COLO829 (cell line): ENCODE data around the gene BIN1.

Source experiments
- DNase-seq: peaks from one replicate; pipeline ENCODE4 v3.0.0; 2012; ENCODE audit warnings: low spot score

BIN1 gene

DNA sequence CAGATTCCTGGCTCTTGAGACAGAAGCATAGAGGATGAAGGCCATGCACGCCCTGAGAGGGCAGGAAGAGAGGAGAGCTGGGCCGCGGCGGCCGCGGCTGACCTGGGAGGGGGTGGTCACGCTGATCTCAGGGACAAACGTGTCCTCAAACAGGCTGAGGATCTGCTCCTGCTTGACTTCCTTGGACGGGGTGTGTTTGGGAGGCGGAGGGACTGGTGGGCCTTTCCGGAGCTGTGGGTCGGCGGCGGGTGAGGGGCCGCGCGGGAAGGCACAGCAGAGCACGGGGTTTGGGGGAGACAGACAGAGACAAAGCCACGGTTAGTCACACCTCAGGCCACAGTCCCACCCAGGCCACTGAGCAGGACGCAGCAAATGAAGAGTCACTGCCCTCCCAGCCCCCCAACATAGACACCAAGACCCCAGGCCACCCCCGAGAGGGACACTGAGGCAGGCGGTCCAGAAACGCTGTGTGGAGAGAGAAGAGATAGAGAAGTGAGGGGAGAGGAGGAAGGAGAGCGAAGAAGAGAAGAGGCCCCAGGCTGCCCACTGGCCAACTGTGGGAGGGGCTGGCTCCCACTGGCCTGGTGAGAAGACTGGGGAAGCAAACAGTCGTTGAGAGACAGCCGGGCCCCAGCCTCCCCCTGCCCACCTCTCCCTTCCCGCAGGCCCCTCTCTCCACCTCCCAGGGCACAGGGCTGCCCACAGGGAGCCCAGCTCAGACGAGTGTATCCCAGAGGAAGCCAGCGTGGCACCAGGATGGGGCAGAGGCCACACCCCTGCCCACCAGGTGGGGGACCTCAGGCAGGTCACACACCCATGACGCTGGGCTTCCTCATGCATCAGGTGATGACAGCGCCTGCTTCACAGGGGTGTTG, 49.3 kb downstream of the BIN1 start:
- DNase-seq = no peak

DNA sequence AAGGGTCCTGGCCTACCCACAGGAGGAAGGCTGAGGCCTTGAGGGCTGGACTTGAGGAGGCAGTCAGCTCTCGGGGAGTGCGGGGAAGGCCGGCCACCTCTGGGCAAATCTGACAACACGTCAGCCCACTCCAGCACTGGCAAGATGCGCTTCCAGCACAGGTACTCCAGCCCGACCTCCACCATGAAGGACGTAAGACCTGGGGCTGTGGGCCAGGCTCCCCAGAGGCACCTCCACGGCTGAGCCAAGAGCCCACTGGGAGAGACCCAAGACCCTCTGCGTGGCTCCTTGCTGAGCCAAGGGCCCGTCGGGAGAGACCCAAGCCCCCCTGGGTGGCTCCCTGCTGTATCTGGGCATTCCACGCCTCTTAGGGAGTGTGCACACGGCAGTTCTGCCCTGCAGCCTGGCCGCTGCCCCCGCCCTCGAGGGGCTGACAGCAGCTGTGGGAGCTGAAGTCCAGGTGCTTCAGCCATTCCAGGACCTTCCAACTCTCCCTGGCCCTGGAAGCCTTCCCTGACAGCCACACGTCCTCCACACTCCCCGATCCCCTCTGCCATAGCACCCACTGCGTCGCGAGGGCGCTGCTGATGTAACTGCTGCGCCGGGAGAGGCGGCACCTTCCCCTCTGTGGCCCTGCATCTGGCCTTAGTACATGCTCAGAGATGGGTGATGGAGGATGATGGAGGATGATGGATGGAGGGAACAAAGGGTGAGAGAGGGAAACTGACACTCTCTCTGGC, 50.2 kb downstream of the BIN1 start:
- DNase-seq = no peak

- DNase-seq = no peak
Observed at GRCh38 chr2:127056086-127056485, 50.9 kb downstream of the BIN1 start.

- no peak for DNase-seq
Observed at GRCh38 chr2:127055786-127056076, 51.2 kb downstream of the BIN1 start.

GRCh38 chr2:127054996-127055785, 51.8 kb downstream of the BIN1 start:
- no peak for DNase-seq

GRCh38 chr2:127054604-127054930, 52.4 kb downstream of the BIN1 start:
- no peak for DNase-seq

GRCh38 chr2:127053731-127054603, 53.0 kb downstream of the BIN1 start:
- DNase-seq = no peak

DNA sequence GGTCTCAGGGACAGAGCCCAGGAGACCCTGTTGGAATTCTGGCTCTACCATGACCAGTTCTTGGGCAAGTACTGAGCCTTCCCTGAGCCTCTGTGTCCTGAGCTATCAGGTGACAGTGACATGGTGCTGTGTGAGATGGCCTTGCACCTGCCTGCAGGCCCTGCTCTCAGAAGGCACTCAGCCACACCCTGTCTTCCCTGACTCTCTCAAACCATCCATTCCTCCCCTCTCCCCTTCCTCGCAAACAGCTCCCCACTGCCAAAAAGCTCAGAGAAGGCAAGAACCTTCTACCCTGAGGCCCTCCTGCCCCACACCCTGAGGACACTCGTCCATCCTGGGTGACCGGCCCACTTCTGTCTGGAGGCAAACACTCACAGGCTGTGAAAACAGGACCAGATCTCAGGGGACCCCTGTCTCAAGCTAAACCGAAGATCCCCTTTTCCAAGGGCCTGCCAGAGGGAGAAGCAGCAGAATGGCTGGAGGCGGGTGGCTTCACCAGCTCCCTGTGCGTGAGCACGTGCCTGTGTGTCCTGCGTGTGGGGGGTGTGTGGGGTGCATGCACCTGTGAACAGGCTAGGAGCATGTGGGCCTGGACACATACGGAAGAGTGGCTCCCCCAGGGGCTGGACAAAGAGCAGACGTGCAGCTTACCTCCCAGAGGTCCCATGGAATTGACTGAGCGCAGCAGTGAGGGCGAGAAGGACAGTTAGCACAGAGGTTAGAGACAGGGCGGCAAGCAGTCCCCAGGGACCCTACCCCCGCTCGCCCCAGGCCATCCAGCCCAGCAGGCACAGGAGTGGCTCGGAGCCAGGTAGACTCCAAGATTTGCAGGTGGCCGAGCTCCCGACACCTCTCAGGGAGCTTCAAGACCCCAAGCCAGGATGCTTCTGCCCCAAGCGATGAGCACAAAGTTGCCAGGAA, 53.9 kb downstream of the BIN1 start:
- DNase-seq = no peak

- DNase-seq = no peak
Observed at GRCh38 chr2:127052057-127052770, 54.7 kb downstream of the BIN1 start.

GRCh38 chr2:127051116-127052056, 55.6 kb downstream of the BIN1 start:
- DNase-seq = no peak

DNA sequence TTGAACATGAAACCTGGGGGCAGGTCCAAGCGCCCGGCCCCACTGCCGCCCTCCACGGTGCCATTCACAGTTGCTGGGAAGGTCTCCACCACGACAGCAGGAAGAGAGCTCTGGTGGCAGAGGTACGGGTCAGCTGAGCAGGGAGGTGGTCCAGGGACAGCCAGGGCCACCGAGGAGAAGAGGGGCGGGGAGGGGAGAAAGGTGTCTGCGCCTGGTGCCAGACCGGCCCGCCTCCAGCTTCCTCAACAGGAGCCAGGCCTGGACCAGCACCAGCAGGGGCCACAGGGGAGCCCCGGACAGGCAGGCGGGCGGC, 56.2 kb downstream of the BIN1 start:
- DNase-seq = no peak

DNA sequence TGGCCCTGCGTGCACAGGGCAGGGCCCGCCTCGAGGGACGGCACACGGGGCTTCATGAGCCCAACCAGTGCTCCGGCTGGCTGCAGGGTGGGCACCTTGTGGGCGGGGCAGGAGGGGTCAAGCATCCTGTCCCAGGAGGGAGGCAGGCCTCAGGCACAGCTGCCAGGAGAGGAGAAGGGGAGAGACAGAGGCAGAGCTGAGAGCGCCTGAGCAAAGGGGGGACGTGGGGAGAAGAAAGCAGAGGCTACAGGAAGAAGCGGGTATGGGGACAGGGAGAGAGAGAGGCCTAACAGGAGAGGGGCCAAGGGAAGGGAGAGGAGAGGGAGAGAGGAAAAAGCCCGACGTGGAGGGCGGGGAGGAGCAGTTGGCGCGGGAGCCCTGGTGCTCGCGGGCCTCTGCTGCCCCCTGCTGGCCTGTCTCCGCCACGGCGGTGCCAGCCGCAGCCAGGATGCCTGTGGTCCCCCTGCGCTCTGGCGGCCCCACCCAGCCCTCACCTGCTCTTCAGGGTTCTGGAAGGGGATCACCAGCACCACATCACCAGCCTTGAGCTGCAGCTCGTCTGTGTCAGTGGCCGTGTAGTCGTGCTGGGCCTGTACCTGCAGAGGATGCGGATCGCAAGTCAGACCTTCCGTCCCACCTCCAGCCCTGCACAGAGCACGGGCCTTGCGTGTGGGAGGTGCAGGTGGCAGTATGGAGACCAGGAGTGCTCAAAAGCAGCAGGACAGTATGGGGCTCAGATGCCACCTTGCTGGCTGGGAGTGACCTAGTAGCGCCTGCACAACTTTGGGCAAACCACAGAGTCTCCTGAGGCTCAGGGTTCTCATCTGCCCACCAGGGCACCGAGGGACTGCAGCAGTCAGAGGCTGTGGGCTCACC, 56.8 kb downstream of the BIN1 start:
- DNase-seq = peak; percentile 40

DNA sequence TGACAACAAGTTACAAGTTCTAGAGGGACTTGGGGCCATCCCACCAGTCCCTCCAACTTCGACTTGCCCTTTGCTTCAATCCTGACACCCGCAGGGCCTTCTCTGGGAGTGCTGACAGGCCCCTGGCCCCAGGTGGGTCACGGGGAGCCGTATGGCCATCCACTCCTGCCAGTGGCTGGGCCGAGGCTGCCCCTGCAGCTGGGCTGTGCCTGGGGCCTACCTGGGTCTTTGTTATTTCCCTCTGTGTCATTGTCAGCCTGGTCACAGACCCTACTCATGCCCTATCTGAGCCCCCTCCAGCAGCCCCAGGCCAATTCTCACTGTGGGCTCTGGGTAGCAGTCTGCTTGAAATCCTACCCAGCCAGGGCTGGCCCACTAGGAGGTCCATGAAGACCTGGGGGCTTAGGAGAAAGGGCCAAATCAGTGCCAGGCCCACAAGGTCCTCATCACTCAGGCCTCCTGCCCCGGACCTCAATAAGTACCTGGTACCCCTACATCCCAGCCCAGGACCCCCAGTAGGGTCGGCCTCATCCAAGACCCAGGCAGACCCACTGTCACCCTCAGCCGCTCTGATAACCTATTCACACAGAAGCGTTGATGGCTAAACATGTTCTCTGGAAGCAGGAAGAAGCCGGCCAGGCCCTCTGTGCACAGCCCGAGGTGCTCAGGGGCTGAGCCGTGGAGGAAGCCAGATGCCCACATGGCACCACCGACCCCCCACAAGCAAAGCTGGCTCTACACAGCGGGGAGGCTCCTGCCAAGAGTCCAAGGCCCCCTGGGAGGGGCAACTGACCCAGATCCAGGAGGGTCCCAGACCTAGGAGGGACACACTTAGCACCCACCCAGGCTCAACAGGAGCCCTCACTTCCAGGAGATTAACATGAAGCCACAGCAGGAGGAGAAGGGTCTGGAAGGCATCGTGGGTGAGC, 57.7 kb downstream of the BIN1 start:
- no peak for DNase-seq

- no peak for DNase-seq
Observed at GRCh38 chr2:127048618-127048935, 58.4 kb downstream of the BIN1 start.

DNA sequence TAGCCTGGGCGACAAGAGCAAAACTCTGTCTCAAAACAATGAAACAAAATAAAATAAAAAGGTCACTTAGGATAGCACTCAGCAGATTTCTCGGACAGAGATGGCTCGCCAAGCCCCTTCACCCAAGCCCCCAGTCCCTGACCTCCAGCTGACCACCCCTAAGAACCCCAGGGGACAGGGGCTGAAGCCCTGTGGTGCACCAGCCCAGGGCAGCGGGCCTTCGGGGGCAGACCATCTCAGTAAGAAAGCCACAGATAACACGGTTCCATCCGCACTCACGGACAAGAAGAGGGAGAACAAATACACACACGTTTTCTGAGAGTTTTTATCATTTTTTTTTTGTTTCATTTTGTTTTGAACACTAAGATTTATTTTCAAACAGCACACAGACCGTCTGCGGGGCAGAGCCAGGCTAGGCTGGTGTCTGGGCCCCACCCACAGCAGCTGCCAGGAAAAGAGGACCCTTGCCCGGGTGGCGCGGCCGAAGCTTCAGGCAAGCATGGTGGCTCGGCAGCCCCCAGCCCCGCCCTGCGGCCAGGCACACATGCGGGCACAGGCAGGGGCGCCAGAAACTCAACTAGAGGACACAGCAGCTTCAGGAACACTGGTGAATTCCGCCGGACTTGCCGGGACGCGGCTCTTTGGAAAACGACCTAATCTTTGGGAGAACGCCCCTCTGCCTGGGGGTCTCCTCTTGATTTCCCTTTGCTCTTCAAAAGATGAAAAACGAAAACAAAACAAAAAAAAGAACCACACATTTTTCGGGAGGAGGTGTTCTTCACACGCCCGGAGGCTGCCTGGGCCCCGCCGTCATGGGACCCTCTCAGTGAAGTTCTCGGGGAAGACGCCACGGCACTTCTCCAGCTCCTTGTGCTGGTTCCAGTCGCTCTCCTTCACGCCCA, 59.0 kb downstream of the BIN1 start:
- DNase-seq = no peak

DNA sequence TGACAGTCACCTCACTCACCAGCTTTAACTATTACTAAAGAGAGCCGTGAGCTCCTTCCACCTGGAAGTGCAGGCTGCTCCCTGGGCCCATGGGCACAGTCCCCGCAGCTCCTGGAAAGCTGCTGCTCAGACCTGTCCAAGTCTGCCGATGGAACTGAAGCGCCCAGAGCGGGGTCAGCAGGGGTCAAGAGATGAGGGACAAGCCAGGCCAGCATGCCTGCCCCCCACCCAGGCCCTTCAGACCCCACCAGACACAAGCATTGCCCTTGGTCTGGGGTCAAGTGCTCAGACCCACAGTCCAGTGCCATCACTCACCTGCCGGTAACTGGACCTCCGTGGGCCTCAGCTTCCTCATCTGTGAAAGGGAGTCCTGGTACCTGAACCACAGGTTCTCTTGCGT, 59.9 kb downstream of the BIN1 start:
- DNase-seq = no peak
